PC-3 (cell line): ENCODE results near the gene RPL9.

ENCODE experiments used
- EZH2 ChIP-seq: fragments of 300-600 bp; sonication (generic); IDR thresholded peaks from one replicate; pipeline ENCODE4 v1.6.1; 2017; ENCODE audit warnings: antibody characterized with exemption, mild to moderate bottlenecking, low read length; ENCODE audit not compliant: unreplicated experiment
- EZH2phosphoT487 ChIP-seq: fragments of 300-600 bp; sonication (generic); IDR thresholded peaks from 2 replicates; pipeline ENCODE4 v1.6.1; 2018; ENCODE audit warnings: mild to moderate bottlenecking, antibody characterized with exemption, low read length, borderline replicate concordance
- TF ChIP-seq, protein P1 (sequence below): fragments of 300-600 bp; sonication (generic); conservative IDR thresholded peaks from 2 replicates; pipeline ENCODE4 v1.5.1; 2017; ENCODE audit warnings: antibody characterized with exemption, low read depth, mild to moderate bottlenecking, low read length

DNA sequence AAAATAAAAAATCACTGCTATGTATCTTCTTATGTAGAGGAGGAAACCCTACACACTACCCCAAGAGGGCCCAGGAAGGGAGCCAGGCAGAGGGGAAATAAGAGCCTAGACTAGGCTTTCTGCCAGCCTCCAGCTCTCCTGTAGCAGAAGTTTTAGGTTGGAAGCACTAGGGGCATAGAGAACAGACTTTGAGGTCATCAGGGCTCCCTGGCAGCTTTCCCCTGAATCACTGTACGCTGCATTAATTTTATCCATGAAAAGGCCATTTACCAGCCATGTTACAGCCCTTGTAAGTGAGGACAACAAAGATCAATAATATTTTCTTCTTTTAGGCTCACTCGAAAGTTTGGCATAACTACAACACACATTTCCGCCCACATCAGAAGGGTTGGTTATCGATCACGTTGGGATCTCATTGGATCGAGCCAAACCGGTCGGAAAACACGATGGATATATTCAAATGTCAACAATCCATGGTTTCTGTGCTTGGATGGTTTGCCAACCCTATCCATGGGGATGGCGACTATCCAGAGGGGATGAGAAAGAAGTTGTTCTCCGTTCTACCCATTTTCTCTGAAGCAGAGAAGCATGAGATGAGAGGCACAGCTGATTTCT lies 24.7 kb downstream of the RPL9 start:
- TF ChIP-seq, protein P1, sequence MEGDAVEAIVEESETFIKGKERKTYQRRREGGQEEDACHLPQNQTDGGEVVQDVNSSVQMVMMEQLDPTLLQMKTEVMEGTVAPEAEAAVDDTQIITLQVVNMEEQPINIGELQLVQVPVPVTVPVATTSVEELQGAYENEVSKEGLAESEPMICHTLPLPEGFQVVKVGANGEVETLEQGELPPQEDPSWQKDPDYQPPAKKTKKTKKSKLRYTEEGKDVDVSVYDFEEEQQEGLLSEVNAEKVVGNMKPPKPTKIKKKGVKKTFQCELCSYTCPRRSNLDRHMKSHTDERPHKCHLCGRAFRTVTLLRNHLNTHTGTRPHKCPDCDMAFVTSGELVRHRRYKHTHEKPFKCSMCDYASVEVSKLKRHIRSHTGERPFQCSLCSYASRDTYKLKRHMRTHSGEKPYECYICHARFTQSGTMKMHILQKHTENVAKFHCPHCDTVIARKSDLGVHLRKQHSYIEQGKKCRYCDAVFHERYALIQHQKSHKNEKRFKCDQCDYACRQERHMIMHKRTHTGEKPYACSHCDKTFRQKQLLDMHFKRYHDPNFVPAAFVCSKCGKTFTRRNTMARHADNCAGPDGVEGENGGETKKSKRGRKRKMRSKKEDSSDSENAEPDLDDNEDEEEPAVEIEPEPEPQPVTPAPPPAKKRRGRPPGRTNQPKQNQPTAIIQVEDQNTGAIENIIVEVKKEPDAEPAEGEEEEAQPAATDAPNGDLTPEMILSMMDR, result no peak
- no peak for TF ChIP-seq EZH2
- no peak for TF ChIP-seq EZH2phosphoT487
